ENCODE measurements around the gene MAGI1. TPM values are rescaled to one million over a fixed set of nuclear protein-coding genes. Genes with fewer than 3 reads are reported as not detected.
A peak's percentile ranks its signal among the peaks of the same experiment; 100 is the strongest.

MAGI1 gene
- total RNA-seq, 3 donors from 2014 or later = 22.1 to 94.4 (median 70.5) TPM

GRCh38 chr3:65901226-65901625 lies 137.5 kb downstream of the MAGI1 start:
- TF ChIP-seq CTCF (IDR thresholded peaks at IDR 0.05) (no peak), POLR2AphosphoS5 (IDR thresholded peaks at IDR 0.05) (no peak), POLR2A (IDR thresholded peaks at IDR 0.05) (no peak)
- Histone ChIP-seq H3K4me1 (no peaks in the 10 kb centered on the region), H3K9me3 (no peaks in the 10 kb centered on the region), H3K4me3 (peak overlapping the region in 2 of 3 donors; percentile 39 to 45), H3K27me3 (no peaks in the 10 kb centered on the region), H3K27ac (peak overlapping the region; percentile 74 to 77), H3K36me3 (no peaks in the 10 kb centered on the region)
- intact Hi-C loops (cut with DNase I; ENCODE audit: low total_unique reads) = no loop called here
- peak in 1 of 2 donors; percentile 43 for DNase-seq (ENCODE audit: low spot score in 2 of 2)

DNA sequence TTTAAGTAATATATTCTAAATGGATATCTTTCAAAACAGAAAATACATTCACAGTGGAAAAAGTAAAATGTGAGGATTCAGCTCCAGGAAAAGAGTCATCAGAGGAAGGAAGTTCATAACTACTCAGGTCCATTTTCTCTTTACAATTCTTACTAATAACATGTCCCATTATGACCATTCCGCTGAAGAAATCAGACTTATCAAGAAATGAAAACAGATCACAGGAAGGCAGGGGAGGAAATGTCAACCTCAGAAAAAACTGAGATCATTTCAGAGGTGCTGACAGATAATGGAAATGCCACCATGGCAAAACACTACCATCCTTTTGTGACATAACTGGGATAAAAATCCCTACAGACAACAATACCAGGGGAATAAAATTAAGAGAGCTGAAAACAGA lies 139.5 kb downstream of the MAGI1 start:
- TF ChIP-seq POLR2AphosphoS5 (IDR thresholded peaks at IDR 0.05) (no peak), CTCF (IDR thresholded peaks at IDR 0.05) (no peak), POLR2A (IDR thresholded peaks at IDR 0.05) (no peak)
- Histone ChIP-seq H3K27me3 (no peaks in the 10 kb centered on the region), H3K36me3 (no peaks in the 10 kb centered on the region), H3K4me3 (no peak overlapping the region), H3K4me1 (no peaks in the 10 kb centered on the region), H3K27ac (peak overlapping the region in 1 of 2 donors; percentile 20), H3K9me3 (no peaks in the 10 kb centered on the region)
- no peak for DNase-seq (ENCODE audit: low spot score in 2 of 2)
- intact Hi-C loops (cut with DNase I; ENCODE audit: low total_unique reads) = no loop called here

GRCh38 chr3:65897766-65898165 lies 141.0 kb downstream of the MAGI1 start:
- intact Hi-C loops (cut with DNase I; ENCODE audit: low total_unique reads) = no loop called here
- Histone ChIP-seq H3K36me3 (no peaks in the 10 kb centered on the region), H3K4me1 (no peaks in the 10 kb centered on the region), H3K9me3 (no peaks in the 10 kb centered on the region), H3K27ac (no peak overlapping the region), H3K4me3 (no peak overlapping the region), H3K27me3 (no peaks in the 10 kb centered on the region)
- no peak for DNase-seq (ENCODE audit: low spot score in 2 of 2)
- TF ChIP-seq POLR2A (IDR thresholded peaks at IDR 0.05) (no peak), POLR2AphosphoS5 (IDR thresholded peaks at IDR 0.05) (no peak), CTCF (IDR thresholded peaks at IDR 0.05) (no peak)

- H3K27me3 ChIP-seq = no peaks in the 10 kb centered on the region
- intact Hi-C loops (cut with DNase I; ENCODE audit: low total_unique reads) = no loop called here
- no peak overlapping the region for H3K27ac ChIP-seq
- no peak for TF ChIP-seq POLR2A (IDR thresholded peaks at IDR 0.05)
- TF ChIP-seq CTCF (IDR thresholded peaks at IDR 0.05) = no peak
- no peak for TF ChIP-seq POLR2AphosphoS5 (IDR thresholded peaks at IDR 0.05)
- no peaks in the 10 kb centered on the region for H3K9me3 ChIP-seq
- no peak for DNase-seq (ENCODE audit: low spot score in 2 of 2)
- H3K4me3 ChIP-seq = no peak overlapping the region
- no peaks in the 10 kb centered on the region for H3K4me1 ChIP-seq
- no peaks in the 10 kb centered on the region for H3K36me3 ChIP-seq
Measured at GRCh38 chr3:65896321-65896720, 142.4 kb downstream of the MAGI1 start.

GRCh38 chr3:65894679-65895453 lies 143.9 kb downstream of the MAGI1 start:
- no peak overlapping the region for H3K4me3 ChIP-seq
- H3K9me3 ChIP-seq = no peaks in the 10 kb centered on the region
- H3K4me1 ChIP-seq = no peaks in the 10 kb centered on the region
- DNase-seq (ENCODE audit: low spot score in 2 of 2) = no peak
- intact Hi-C loops (cut with DNase I; ENCODE audit: low total_unique reads) = no loop called here
- no peaks in the 10 kb centered on the region for H3K36me3 ChIP-seq
- TF ChIP-seq POLR2AphosphoS5 (IDR thresholded peaks at IDR 0.05) (no peak), CTCF (IDR thresholded peaks at IDR 0.05) (no peak), POLR2A (IDR thresholded peaks at IDR 0.05) (no peak)
- H3K27ac ChIP-seq = peak overlapping the region in 1 of 2 donors; percentile 67
- H3K27me3 ChIP-seq = no peaks in the 10 kb centered on the region

All from breast epithelium (tissue), 4 donors.